ENCODE measurements around the gene NSUN5. TPM values are rescaled to one million over a fixed set of nuclear protein-coding genes. Genes with fewer than 3 reads are reported as not detected.
A peak's percentile ranks its signal among the peaks of the same experiment; 100 is the strongest.
"Not testable (repeated sequence)": the region's sequence is repeated elsewhere in the genome, so short reads cannot be mapped to it uniquely, and the experiment has no call there.

The NSUN5 gene
- total and polyA plus RNA-seq, 2 of the 8 experiments (the other 6 are each of a cell fraction or from before 2014, with no cell fraction given), result 56.2 to 89.0 TPM

DNA sequence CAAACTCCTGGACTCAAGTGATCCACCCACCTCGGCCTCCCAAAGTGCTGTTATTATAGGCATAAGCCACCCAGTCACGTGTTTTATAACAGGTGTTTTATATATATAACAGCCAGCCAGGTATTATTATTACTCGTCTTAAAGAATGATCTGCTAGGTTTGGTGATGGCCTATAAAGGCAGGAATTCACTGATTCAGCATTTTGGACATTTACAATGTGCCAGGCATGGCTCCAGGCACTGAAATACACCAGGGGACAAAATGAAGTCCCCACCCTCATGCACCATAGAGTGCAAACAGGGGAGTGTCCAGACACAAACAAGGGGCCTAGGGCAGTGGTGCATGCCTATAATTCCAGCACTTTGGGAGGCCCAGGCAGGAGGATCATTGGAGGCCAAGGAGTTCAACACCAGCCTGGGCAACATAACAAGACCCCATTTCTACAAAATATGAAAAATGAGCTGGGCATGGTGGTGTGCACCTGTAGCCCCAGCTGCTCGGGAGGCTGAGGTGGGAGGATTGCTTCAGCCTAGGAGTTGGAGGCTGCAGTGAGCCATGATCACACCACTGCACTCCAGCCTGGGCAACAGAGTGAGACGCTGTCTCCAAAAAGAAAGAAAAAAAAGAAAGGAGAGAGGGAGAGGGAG lies 14.9 kb upstream of the NSUN5 start:
- not testable (repeated sequence) for H4K91ac ChIP-seq (replicated peaks; ENCODE audit: insufficient read length, low read length); H3K4ac ChIP-seq (replicated peaks; ENCODE audit: insufficient read length, low read depth, low read length); H2BK15ac ChIP-seq (ENCODE audit: low read length); H4K8ac ChIP-seq (ENCODE audit: extremely low read depth, insufficient read depth, low read length); H3K23ac ChIP-seq (ENCODE audit: insufficient read length); H3K9ac ChIP-seq (replicated peaks in 1 of 4; ENCODE audit: extremely low read depth in 1 of 4, low read depth in 3 of 4, low read length in 3 of 4); H4K20me1 ChIP-seq (replicated peaks in 1 of 2; ENCODE audit: control insufficient read depth in 1 of 2, insufficient read depth in 2 of 2, low read length in 2 of 2); H4K5ac ChIP-seq (ENCODE audit: insufficient read length, low read depth, low read length); H2AK5ac ChIP-seq (ENCODE audit: low read depth, low read length); H3K9me3 ChIP-seq (ENCODE audit: insufficient read depth in 2 of 2, low read depth in 1 of 2, low read length in 1 of 2); H2AFZ ChIP-seq (ENCODE audit: low read length); H2BK12ac ChIP-seq (ENCODE audit: low read depth, low read length); H3K14ac ChIP-seq (ENCODE audit: insufficient read length); H3K27ac ChIP-seq (ENCODE audit: low read depth, low read length); H3K18ac ChIP-seq (ENCODE audit: extremely low read depth, low read length); H3K4me1 ChIP-seq (replicated peaks in 1 of 4; ENCODE audit: control insufficient read depth in 3 of 4, insufficient read depth in 4 of 4, low read length in 3 of 4); H3K23me2 ChIP-seq (ENCODE audit: low read depth, low read length); DNase-seq (ENCODE audit: low read depth in 1 of 2, low spot score in 2 of 2); H3K4me2 ChIP-seq (ENCODE audit: insufficient read depth in 1 of 2, low read depth in 2 of 2, low read length in 2 of 2); H3K36me3 ChIP-seq (ENCODE audit: control insufficient read depth in 2 of 4, insufficient read depth in 4 of 4, low read length in 3 of 4); H3K4me3 ChIP-seq (ENCODE audit: extremely low read depth in 1 of 4, insufficient read depth in 2 of 4, low read depth in 3 of 4, low read length in 4 of 4); FAIRE-seq; H3K79me1 ChIP-seq (ENCODE audit: low read depth, low read length); H3K27me3 ChIP-seq (replicated peaks in 1 of 4; ENCODE audit: control insufficient read depth in 3 of 4, extremely low read depth in 1 of 4, insufficient read depth in 3 of 4, low read length in 3 of 4); H2BK120ac ChIP-seq (replicated peaks; ENCODE audit: low read depth, low read length); H3K56ac ChIP-seq (replicated peaks; ENCODE audit: insufficient read length, low read depth, low read length); H3K79me2 ChIP-seq (ENCODE audit: control insufficient read depth in 1 of 2, insufficient read depth in 2 of 2, low read length in 2 of 2); H2BK20ac ChIP-seq (ENCODE audit: low read length); H2BK5ac ChIP-seq (ENCODE audit: low read depth, low read length)
- WGBS, 2 experiments (ENCODE audit: extremely low coverage in 1 of 2, insufficient coverage in 1 of 2, insufficient read length in 1 of 2, insufficient replicate concordance in 2 of 2, low coverage in 1 of 2, low lambda C conversion rate in 2 of 2, missing lambda C conversion rate in 1 of 2), result 81% methylated on average over 4 of the region's 5 CpGs; no CpG with 5 or more reads in 1 of the 2 experiments
- ChIA-PET POLR2A (ENCODE audit: partially characterized antibody) (interaction anchor here (1.1 kb wide), 1 partner anchor 9 kb away, joined by 5 read pairs; no protein-coding TSS in a partner anchor), CTCF (ENCODE audit: partially characterized antibody) (interaction anchor here (0.8 to 2.7 kb wide), 18 partner anchors 7 to 130 kb away, joined by 3 to 23 read pairs (median 4); no protein-coding TSS in a partner anchor)
- peak; percentile 78; the same call in 1 of the 2 replicates for TF ChIP-seq KDM1A (IDR thresholded peaks at IDR 0.05; ENCODE audit: borderline replicate concordance, low read length)
